HUES48 (cell line): Measurements from ENCODE around the gene PROM1.

ENCODE experiments used
- H3K27ac ChIP-seq: one replicate; pipeline ENCODE4 v1.7.0; 2013; ENCODE audit warnings: low read depth, low read length, inconsistent platforms
- H3K27me3 ChIP-seq: 2 replicates; pipeline ENCODE4 v1.6.1; 2013; ENCODE audit warnings: mild to moderate bottlenecking, low read length; ENCODE audit not compliant: control insufficient read depth, insufficient read depth
- H3K36me3 ChIP-seq: 2 replicates; pipeline ENCODE4 v1.6.1; 2013; ENCODE audit warnings: low read length; ENCODE audit not compliant: control insufficient read depth, insufficient read depth
- H3K4me1 ChIP-seq: 2 replicates; pipeline ENCODE4 v1.6.1; 2013; ENCODE audit warnings: mild to moderate bottlenecking, low read length; ENCODE audit not compliant: control insufficient read depth, insufficient read depth
- H3K4me3 ChIP-seq: 2 replicates; pipeline ENCODE4 v1.5.1; 2013; ENCODE audit warnings: mild to moderate bottlenecking, low read depth, low read length
- H3K9ac ChIP-seq: 2 replicates; pipeline ENCODE4 v1.6.1; 2013; ENCODE audit warnings: mild to moderate bottlenecking, low read depth, low read length, moderate library complexity
- H3K9me3 ChIP-seq: 2 replicates; pipeline ENCODE4 v1.6.1; 2013; ENCODE audit warnings: low read length; ENCODE audit not compliant: control insufficient read depth, insufficient read depth

PROM1 gene

GRCh38 chr4:15938640-15939039, 145.2 kb downstream of the PROM1 start, which contains the start of gene FGFBP1:
TSS of gene FGFBP1 (minus strand) at chr4:15938740. CDS start at chr4:15936632, 2,108 bp downstream.
- no peak within 1 kb of the TSS for H3K4me3 ChIP-seq
- no peak within 1 kb of the TSS for H3K27ac ChIP-seq
- no peaks in the 10 kb centered on the region for H3K27me3 ChIP-seq
- H3K36me3 ChIP-seq, result no peaks in the 10 kb centered on the region
- peaks cover 7% of the 10 kb centered on the region; the same call in 1 of the 2 replicates for H3K4me1 ChIP-seq
- no peak within 1 kb of the TSS for H3K9ac ChIP-seq
- no peaks in the 10 kb centered on the region for H3K9me3 ChIP-seq

- Histone ChIP-seq H3K27ac (no peak overlapping the region), H3K36me3 (no peaks in the 10 kb centered on the region), H3K9me3 (no peaks in the 10 kb centered on the region), H3K9ac (no peak overlapping the region), H3K4me1 (peaks cover 7% of the 10 kb centered on the region; the same call in 1 of the 2 replicates), H3K4me3 (no peak overlapping the region), H3K27me3 (no peaks in the 10 kb centered on the region)
Measured at GRCh38 chr4:15938182-15938581, 145.6 kb downstream of the PROM1 start.

- no peaks in the 10 kb centered on the region for H3K36me3 ChIP-seq
- no peak overlapping the region for H3K9ac ChIP-seq
- no peaks in the 10 kb centered on the region for H3K9me3 ChIP-seq
- H3K4me1 ChIP-seq, result peaks cover 7% of the 10 kb centered on the region; the same call in 1 of the 2 replicates
- no peaks in the 10 kb centered on the region for H3K27me3 ChIP-seq
- H3K4me3 ChIP-seq, result no peak overlapping the region
- no peak overlapping the region for H3K27ac ChIP-seq
Measured at GRCh38 chr4:15936495-15936894, 147.3 kb downstream of the PROM1 start.

- Histone ChIP-seq H3K27ac (no peak overlapping the region), H3K36me3 (no peaks in the 10 kb centered on the region), H3K9ac (no peak overlapping the region), H3K9me3 (no peaks in the 10 kb centered on the region), H3K4me3 (no peak overlapping the region), H3K4me1 (peaks cover 7% of the 10 kb centered on the region; the same call in 1 of the 2 replicates), H3K27me3 (no peaks in the 10 kb centered on the region)
Measured at GRCh38 chr4:15935504-15936402, 148.1 kb downstream of the PROM1 start.

- H3K4me3 ChIP-seq, result no peak overlapping the region
- H3K27ac ChIP-seq, result no peak overlapping the region
- H3K4me1 ChIP-seq, result peaks cover 7% of the 10 kb centered on the region; the same call in 1 of the 2 replicates
- H3K9me3 ChIP-seq, result no peaks in the 10 kb centered on the region
- H3K27me3 ChIP-seq, result no peaks in the 10 kb centered on the region
- H3K36me3 ChIP-seq, result no peaks in the 10 kb centered on the region
- H3K9ac ChIP-seq, result no peak overlapping the region
Measured at GRCh38 chr4:15934259-15934658, 149.6 kb downstream of the PROM1 start.

- no peak overlapping the region for H3K4me3 ChIP-seq
- H3K27me3 ChIP-seq, result no peaks in the 10 kb centered on the region
- no peak overlapping the region for H3K9ac ChIP-seq
- H3K27ac ChIP-seq, result no peak overlapping the region
- H3K9me3 ChIP-seq, result no peaks in the 10 kb centered on the region
- H3K4me1 ChIP-seq, result no peaks in the 10 kb centered on the region
- H3K36me3 ChIP-seq, result no peaks in the 10 kb centered on the region
Measured at GRCh38 chr4:15931451-15932210, 152.2 kb downstream of the PROM1 start.

- no peaks in the 10 kb centered on the region for H3K9me3 ChIP-seq
- no peaks in the 10 kb centered on the region for H3K36me3 ChIP-seq
- H3K27ac ChIP-seq, result no peak overlapping the region
- H3K4me1 ChIP-seq, result no peaks in the 10 kb centered on the region
- H3K27me3 ChIP-seq, result no peaks in the 10 kb centered on the region
- no peak overlapping the region for H3K4me3 ChIP-seq
- H3K9ac ChIP-seq, result no peak overlapping the region
Measured at GRCh38 chr4:15930314-15930713, 153.5 kb downstream of the PROM1 start.

GRCh38 chr4:15929540-15929939, 154.3 kb downstream of the PROM1 start:
- no peaks in the 10 kb centered on the region for H3K9me3 ChIP-seq
- no peaks in the 10 kb centered on the region for H3K36me3 ChIP-seq
- no peak overlapping the region for H3K4me3 ChIP-seq
- no peaks in the 10 kb centered on the region for H3K27me3 ChIP-seq
- no peak overlapping the region for H3K9ac ChIP-seq
- no peaks in the 10 kb centered on the region for H3K4me1 ChIP-seq
- H3K27ac ChIP-seq, result no peak overlapping the region

GRCh38 chr4:15928883-15929282, 154.9 kb downstream of the PROM1 start:
- H3K36me3 ChIP-seq, result no peaks in the 10 kb centered on the region
- H3K27me3 ChIP-seq, result no peaks in the 10 kb centered on the region
- H3K9me3 ChIP-seq, result no peaks in the 10 kb centered on the region
- H3K27ac ChIP-seq, result no peak overlapping the region
- H3K9ac ChIP-seq, result no peak overlapping the region
- no peak overlapping the region for H3K4me3 ChIP-seq
- H3K4me1 ChIP-seq, result no peaks in the 10 kb centered on the region

GRCh38 chr4:15926486-15926885, 157.3 kb downstream of the PROM1 start:
- H3K36me3 ChIP-seq, result no peaks in the 10 kb centered on the region
- no peak overlapping the region for H3K4me3 ChIP-seq
- H3K9me3 ChIP-seq, result no peaks in the 10 kb centered on the region
- H3K27ac ChIP-seq, result no peak overlapping the region
- no peaks in the 10 kb centered on the region for H3K27me3 ChIP-seq
- no peaks in the 10 kb centered on the region for H3K4me1 ChIP-seq
- H3K9ac ChIP-seq, result no peak overlapping the region

GRCh38 chr4:15925830-15926229, 158.0 kb downstream of the PROM1 start:
- no peak overlapping the region for H3K4me3 ChIP-seq
- no peaks in the 10 kb centered on the region for H3K9me3 ChIP-seq
- H3K27ac ChIP-seq, result no peak overlapping the region
- no peaks in the 10 kb centered on the region for H3K4me1 ChIP-seq
- H3K9ac ChIP-seq, result no peak overlapping the region
- H3K36me3 ChIP-seq, result no peaks in the 10 kb centered on the region
- H3K27me3 ChIP-seq, result no peaks in the 10 kb centered on the region
